GM10248 (cell line): ENCODE data around the gene SMIM38.

Experiments
- CTCF ChIA-PET: fragments of 300-600 bp; sonication (Branson Sonifier 250); formaldehyde crosslinking; extraction: SDS; loops from one replicate; lab custom pipeline; 2021; ENCODE audit warnings: antibody characterized with exemption; lab: Yijun Ruan, JAX
- POLR2A ChIA-PET: fragments of 350-650 bp; sonication (Branson Sonifier 250); formaldehyde crosslinking; extraction: SDS; loops from one replicate; lab custom pipeline; 2020; ENCODE audit warnings: antibody characterized with exemption; lab: Yijun Ruan, JAX
- DNase-seq: peaks from one replicate; pipeline ENCODE4 v3.0.0; 2012; ENCODE audit errors: extremely low spot score
- TF ChIP-seq, protein P1 (sequence below): IDR thresholded peaks from 2 replicates; pipeline ENCODE4 v1.5.1; 2012; ENCODE audit warnings: mild to moderate bottlenecking, low read depth; ENCODE audit errors: extremely low read depth, missing control alignments, control extremely low read depth

Gene SMIM38

DNA sequence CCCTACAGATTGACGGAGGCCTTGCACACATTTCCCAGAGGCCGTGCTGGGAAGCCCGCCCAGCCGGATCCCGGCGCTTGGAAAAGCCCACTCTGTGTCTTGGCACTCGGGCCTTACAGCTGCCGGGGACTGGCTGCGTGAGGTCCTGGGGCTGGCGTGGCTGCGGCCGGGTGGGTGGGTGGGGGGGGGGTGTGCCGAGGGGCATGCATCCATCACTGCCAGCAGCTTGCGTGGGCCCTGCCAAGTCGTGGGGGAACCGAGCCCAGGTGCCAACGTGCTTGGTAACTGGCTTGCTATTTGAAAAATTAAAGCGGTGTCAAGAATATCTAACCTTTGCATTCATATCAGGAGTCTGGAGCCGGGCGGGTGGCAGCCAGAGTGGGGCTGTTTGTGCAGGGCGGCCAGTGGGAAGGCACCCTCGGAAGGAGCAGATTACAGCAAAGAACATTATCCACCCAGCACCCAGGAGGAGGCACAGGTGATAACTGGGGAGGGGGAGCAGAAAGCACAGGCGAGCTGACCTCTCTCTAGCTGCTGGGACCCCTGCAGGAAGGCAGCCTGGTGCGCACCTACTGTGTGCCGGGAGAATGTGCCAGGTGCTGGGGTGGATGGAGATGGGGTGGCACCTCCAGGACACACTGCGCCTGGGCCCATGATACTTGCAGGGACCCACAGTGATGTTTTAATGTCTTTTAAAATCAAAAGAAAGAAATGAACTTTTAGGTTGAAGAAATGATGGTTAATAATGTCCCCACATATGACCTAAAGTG lies 28.5 kb upstream of the SMIM38 start:
- no peak for DNase-seq
- ChIA-PET POLR2A (no interaction called here), CTCF (interaction anchor here (1.2 kb wide), 1 partner anchor 19 kb away, joined by 3 read pairs; no protein-coding TSS in a partner anchor)
- TF ChIP-seq, protein P1, sequence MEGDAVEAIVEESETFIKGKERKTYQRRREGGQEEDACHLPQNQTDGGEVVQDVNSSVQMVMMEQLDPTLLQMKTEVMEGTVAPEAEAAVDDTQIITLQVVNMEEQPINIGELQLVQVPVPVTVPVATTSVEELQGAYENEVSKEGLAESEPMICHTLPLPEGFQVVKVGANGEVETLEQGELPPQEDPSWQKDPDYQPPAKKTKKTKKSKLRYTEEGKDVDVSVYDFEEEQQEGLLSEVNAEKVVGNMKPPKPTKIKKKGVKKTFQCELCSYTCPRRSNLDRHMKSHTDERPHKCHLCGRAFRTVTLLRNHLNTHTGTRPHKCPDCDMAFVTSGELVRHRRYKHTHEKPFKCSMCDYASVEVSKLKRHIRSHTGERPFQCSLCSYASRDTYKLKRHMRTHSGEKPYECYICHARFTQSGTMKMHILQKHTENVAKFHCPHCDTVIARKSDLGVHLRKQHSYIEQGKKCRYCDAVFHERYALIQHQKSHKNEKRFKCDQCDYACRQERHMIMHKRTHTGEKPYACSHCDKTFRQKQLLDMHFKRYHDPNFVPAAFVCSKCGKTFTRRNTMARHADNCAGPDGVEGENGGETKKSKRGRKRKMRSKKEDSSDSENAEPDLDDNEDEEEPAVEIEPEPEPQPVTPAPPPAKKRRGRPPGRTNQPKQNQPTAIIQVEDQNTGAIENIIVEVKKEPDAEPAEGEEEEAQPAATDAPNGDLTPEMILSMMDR = no peak

DNA sequence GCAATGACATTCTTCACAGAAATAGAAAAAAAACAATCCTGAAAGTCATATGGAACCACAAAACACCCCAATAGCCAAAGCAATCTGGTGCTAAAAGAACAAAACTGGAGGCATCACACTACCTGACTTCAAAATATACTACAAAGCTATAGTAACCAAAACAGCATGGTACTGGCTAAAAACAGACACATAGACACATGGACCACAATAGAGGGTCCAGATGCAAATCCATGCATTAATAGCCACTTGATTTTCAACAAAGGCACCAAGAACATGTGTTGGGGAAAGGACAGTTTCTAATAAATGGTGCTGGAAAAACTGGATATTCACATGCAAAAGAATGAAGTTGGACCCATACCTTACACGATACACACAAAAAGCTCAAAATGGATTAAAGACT lies 27.9 kb upstream of the SMIM38 start:
- no peak for DNase-seq
- POLR2A ChIA-PET = no interaction called here
- CTCF ChIA-PET = interaction anchor here (1.2 kb wide), 1 partner anchor 18 kb away, joined by 3 read pairs; no protein-coding TSS in a partner anchor
- TF ChIP-seq, protein P1 = no peak

DNA sequence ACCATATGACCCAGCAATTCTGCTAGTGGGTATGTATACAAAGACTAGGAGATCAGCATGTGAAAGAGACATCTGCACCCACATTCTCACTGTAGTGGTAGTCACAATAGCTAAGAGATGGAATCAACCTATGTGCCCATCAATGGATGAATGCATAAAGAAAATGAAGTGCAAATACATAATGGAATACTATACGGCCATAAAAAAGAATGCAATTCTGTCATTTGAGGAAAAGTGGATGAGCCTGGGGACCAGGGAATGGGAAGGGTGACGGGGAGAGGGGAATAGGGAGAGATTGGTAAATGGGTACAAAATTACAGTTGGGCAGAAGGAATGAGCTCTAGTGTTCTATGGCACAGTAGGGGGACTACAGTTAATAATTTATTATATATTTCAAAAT lies 26.7 kb upstream of the SMIM38 start:
- TF ChIP-seq, protein P1 = no peak
- no peak for DNase-seq
- ChIA-PET CTCF (interaction anchor here (1.6 kb wide), 1 partner anchor 27 kb away, joined by 3 read pairs; the partner anchor contains the start of gene SMIM38), POLR2A (interaction anchor here (0.6 kb wide), 1 partner anchor 24 kb away, joined by 5 read pairs; no protein-coding TSS in a partner anchor)

DNA sequence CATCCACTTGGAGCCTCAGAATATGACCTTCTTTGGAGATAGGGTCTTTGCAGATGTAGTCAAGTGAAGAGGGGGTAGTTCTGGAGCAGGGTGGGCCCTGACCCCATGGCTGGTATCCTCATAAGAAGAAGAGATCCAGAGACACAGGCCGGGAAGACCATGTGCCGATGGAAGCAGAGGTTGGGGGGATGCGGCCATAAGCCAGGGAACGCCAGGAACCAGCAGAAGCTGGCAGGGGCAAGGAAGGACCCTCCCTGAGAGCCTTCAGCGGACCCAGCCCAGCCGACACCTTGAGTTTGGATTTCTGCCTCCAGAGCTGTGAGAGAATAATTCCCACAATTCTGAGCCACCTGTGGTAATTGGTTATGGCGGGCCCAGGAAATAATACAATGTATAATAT lies 26.1 kb upstream of the SMIM38 start:
- TF ChIP-seq, protein P1 = no peak
- POLR2A ChIA-PET = no interaction called here
- DNase-seq = no peak
- CTCF ChIA-PET = interaction anchor here (1.6 kb wide), 1 partner anchor 26 kb away, joined by 3 read pairs; the partner anchor contains the start of gene SMIM38

DNA sequence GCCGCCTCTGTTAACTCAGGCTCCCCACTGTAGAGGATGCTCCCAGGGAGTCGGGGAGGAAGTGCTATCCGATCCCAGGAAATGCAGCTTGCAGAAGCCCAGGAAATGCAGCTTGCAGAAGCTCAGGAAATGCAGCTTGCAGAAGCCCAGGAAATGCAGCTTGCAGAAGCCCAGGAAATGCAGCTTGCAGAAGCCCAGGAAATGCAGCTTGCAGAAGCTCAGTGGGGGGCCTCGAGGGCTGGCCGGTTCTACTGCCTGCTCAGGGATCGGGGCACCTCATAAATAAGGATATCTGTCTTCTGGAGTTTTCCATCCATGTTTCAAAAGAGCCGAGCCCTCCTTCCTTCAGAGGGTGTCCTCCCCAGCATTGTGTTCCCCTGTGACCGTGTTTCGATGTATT lies 25.1 kb upstream of the SMIM38 start:
- DNase-seq = no peak
- TF ChIP-seq, protein P1 = no peak
- CTCF ChIA-PET = interaction anchor here (1.5 to 1.6 kb wide), 2 partner anchors 25 to 37 kb away, joined by 3 to 4 read pairs; partner anchors contain the start of gene SMIM38
- POLR2A ChIA-PET = no interaction called here

DNA sequence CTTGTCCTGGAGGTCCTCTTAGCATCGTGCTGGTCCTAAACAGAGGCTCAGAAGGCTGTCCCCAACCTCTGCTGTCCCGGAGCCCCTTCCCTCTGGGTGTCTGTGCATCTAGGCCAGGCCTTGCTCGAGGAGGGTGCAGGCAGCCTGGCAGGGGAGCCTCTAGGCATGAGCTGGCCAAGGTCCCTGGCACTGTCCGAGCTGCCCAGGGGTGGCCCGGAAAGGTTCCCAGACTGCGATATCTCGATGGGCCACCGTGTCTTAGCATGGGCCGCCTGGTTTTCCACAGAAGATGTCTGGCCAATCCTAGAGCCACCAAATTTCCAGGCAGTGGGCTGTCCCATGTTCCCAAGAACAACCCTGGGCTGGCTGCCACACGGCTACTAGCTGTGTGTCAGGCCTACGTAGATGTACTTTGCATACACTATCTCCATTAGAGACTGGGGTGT lies 24.6 kb upstream of the SMIM38 start:
- no peak for DNase-seq
- TF ChIP-seq, protein P1 = no peak
- POLR2A ChIA-PET = no interaction called here
- CTCF ChIA-PET = interaction anchor here (0.8 to 1.6 kb wide), 7 partner anchors 9 to 513 kb away, joined by 3 to 6 read pairs (median 3); no protein-coding TSS in a partner anchor
